ENCODE results near the gene DHX30.
"Not testable (repeated sequence)": the region's sequence is repeated elsewhere in the genome, so short reads cannot be mapped to it uniquely, and the experiment has no call there.

Gene DHX30

GRCh38 chr3:47877719-47878118, 74.8 kb downstream of the DHX30 start:
- Histone ChIP-seq H3K9me3 (ENCODE audit: control insufficient read depth, low read length) (no peaks in the 10 kb centered on the region), H3K9ac (ENCODE audit: low read length) (no peak overlapping the region), H3K36me3 (ENCODE audit: control insufficient read depth, insufficient read depth, low read length) (no peaks in the 10 kb centered on the region), H3K4me1 (ENCODE audit: control insufficient read depth, insufficient read depth, low read length) (peaks cover 5% of the 10 kb centered on the region), H3K27me3 (ENCODE audit: control insufficient read depth, insufficient read depth, low read length) (no peaks in the 10 kb centered on the region), H3K4me3 (ENCODE audit: low read length) (no peak overlapping the region)

- Histone ChIP-seq H3K4me1 (ENCODE audit: control insufficient read depth, insufficient read depth, low read length) (no peaks in the 10 kb centered on the region), H3K4me3 (ENCODE audit: low read length) (no peak overlapping the region), H3K27me3 (ENCODE audit: control insufficient read depth, insufficient read depth, low read length) (no peaks in the 10 kb centered on the region), H3K9ac (ENCODE audit: low read length) (no peak overlapping the region), H3K9me3 (ENCODE audit: control insufficient read depth, low read length) (no peaks in the 10 kb centered on the region), H3K36me3 (ENCODE audit: control insufficient read depth, insufficient read depth, low read length) (no peaks in the 10 kb centered on the region)
These were observed 79.4 kb downstream of the DHX30 start for GRCh38 chr3:47882338-47882737.

- Histone ChIP-seq H3K9me3 (ENCODE audit: control insufficient read depth, low read length) (no peaks in the 10 kb centered on the region), H3K4me3 (ENCODE audit: low read length) (no peak overlapping the region), H3K9ac (ENCODE audit: low read length) (no peak overlapping the region), H3K36me3 (ENCODE audit: control insufficient read depth, insufficient read depth, low read length) (no peaks in the 10 kb centered on the region), H3K4me1 (ENCODE audit: control insufficient read depth, insufficient read depth, low read length) (no peaks in the 10 kb centered on the region), H3K27me3 (ENCODE audit: control insufficient read depth, insufficient read depth, low read length) (no peaks in the 10 kb centered on the region)
These were observed 81.7 kb downstream of the DHX30 start for GRCh38 chr3:47884603-47885002.

- H3K9ac ChIP-seq (ENCODE audit: low read length): no peak overlapping the region
- no peaks in the 10 kb centered on the region for H3K9me3 ChIP-seq (ENCODE audit: control insufficient read depth, low read length)
- no peaks in the 10 kb centered on the region for H3K36me3 ChIP-seq (ENCODE audit: control insufficient read depth, insufficient read depth, low read length)
- no peaks in the 10 kb centered on the region for H3K4me1 ChIP-seq (ENCODE audit: control insufficient read depth, insufficient read depth, low read length)
- H3K4me3 ChIP-seq (ENCODE audit: low read length): no peak overlapping the region
- H3K27me3 ChIP-seq (ENCODE audit: control insufficient read depth, insufficient read depth, low read length): no peaks in the 10 kb centered on the region
These were observed 82.2 kb downstream of the DHX30 start for GRCh38 chr3:47885168-47885567.

GRCh38 chr3:47887991-47888390, 85.1 kb downstream of the DHX30 start:
- H3K4me1 ChIP-seq (ENCODE audit: control insufficient read depth, insufficient read depth, low read length); H3K36me3 ChIP-seq (ENCODE audit: control insufficient read depth, insufficient read depth, low read length); H3K4me3 ChIP-seq (ENCODE audit: low read length); H3K9me3 ChIP-seq (ENCODE audit: control insufficient read depth, low read length); H3K9ac ChIP-seq (ENCODE audit: low read length); H3K27me3 ChIP-seq (ENCODE audit: control insufficient read depth, insufficient read depth, low read length): not testable (repeated sequence)

GRCh38 chr3:47888986-47889757, 86.2 kb downstream of the DHX30 start:
- Histone ChIP-seq H3K27me3 (ENCODE audit: control insufficient read depth, insufficient read depth, low read length) (no peaks in the 10 kb centered on the region), H3K4me3 (ENCODE audit: low read length) (no peak overlapping the region), H3K4me1 (ENCODE audit: control insufficient read depth, insufficient read depth, low read length) (no peaks in the 10 kb centered on the region), H3K9ac (ENCODE audit: low read length) (no peak overlapping the region), H3K36me3 (ENCODE audit: control insufficient read depth, insufficient read depth, low read length) (peaks cover 8% of the 10 kb centered on the region), H3K9me3 (ENCODE audit: control insufficient read depth, low read length) (no peaks in the 10 kb centered on the region)

- Histone ChIP-seq H3K9me3 (ENCODE audit: control insufficient read depth, low read length) (no peaks in the 10 kb centered on the region), H3K27me3 (ENCODE audit: control insufficient read depth, insufficient read depth, low read length) (no peaks in the 10 kb centered on the region), H3K4me3 (ENCODE audit: low read length) (no peak overlapping the region), H3K9ac (ENCODE audit: low read length) (no peak overlapping the region), H3K36me3 (ENCODE audit: control insufficient read depth, insufficient read depth, low read length) (peaks cover 8% of the 10 kb centered on the region), H3K4me1 (ENCODE audit: control insufficient read depth, insufficient read depth, low read length) (no peaks in the 10 kb centered on the region)
These were observed 87.3 kb downstream of the DHX30 start for GRCh38 chr3:47890126-47890827.

- H3K4me1 ChIP-seq (ENCODE audit: control insufficient read depth, insufficient read depth, low read length): no peaks in the 10 kb centered on the region
- no peaks in the 10 kb centered on the region for H3K27me3 ChIP-seq (ENCODE audit: control insufficient read depth, insufficient read depth, low read length)
These were observed 88.1 kb downstream of the DHX30 start for GRCh38 chr3:47890828-47891612.

GRCh38 chr3:47891613-47892005, 88.7 kb downstream of the DHX30 start:
- no peak overlapping the region for H3K9ac ChIP-seq (ENCODE audit: low read length)

More at GRCh38 chr3:47890828-47891612, 88.1 kb downstream of the DHX30 start:
- H3K4me3 ChIP-seq (ENCODE audit: low read length): no peak overlapping the region
- H3K9ac ChIP-seq (ENCODE audit: low read length): no peak overlapping the region
- H3K36me3 ChIP-seq (ENCODE audit: control insufficient read depth, insufficient read depth, low read length): peaks cover 8% of the 10 kb centered on the region
- H3K9me3 ChIP-seq (ENCODE audit: control insufficient read depth, low read length): no peaks in the 10 kb centered on the region

GRCh38 chr3:47892286-47893040, 89.5 kb downstream of the DHX30 start:
- Histone ChIP-seq H3K27me3 (ENCODE audit: control insufficient read depth, insufficient read depth, low read length) (no peaks in the 10 kb centered on the region), H3K4me1 (ENCODE audit: control insufficient read depth, insufficient read depth, low read length) (no peaks in the 10 kb centered on the region), H3K4me3 (ENCODE audit: low read length) (no peak overlapping the region), H3K9ac (ENCODE audit: low read length) (no peak overlapping the region), H3K36me3 (ENCODE audit: control insufficient read depth, insufficient read depth, low read length) (peaks cover 8% of the 10 kb centered on the region), H3K9me3 (ENCODE audit: control insufficient read depth, low read length) (no peaks in the 10 kb centered on the region)

More at GRCh38 chr3:47891613-47892005, 88.7 kb downstream of the DHX30 start:
- H3K4me3 ChIP-seq (ENCODE audit: low read length): no peak overlapping the region
- H3K9me3 ChIP-seq (ENCODE audit: control insufficient read depth, low read length): no peaks in the 10 kb centered on the region
- H3K4me1 ChIP-seq (ENCODE audit: control insufficient read depth, insufficient read depth, low read length): no peaks in the 10 kb centered on the region
- no peaks in the 10 kb centered on the region for H3K27me3 ChIP-seq (ENCODE audit: control insufficient read depth, insufficient read depth, low read length)
- peaks cover 8% of the 10 kb centered on the region for H3K36me3 ChIP-seq (ENCODE audit: control insufficient read depth, insufficient read depth, low read length)

GRCh38 chr3:47895241-47895640, 92.3 kb downstream of the DHX30 start:
- Histone ChIP-seq H3K9ac (ENCODE audit: low read length) (no peak overlapping the region), H3K9me3 (ENCODE audit: control insufficient read depth, low read length) (no peaks in the 10 kb centered on the region), H3K4me3 (ENCODE audit: low read length) (no peak overlapping the region), H3K27me3 (ENCODE audit: control insufficient read depth, insufficient read depth, low read length) (no peaks in the 10 kb centered on the region), H3K36me3 (ENCODE audit: control insufficient read depth, insufficient read depth, low read length) (peaks cover 8% of the 10 kb centered on the region), H3K4me1 (ENCODE audit: control insufficient read depth, insufficient read depth, low read length) (peaks cover 7% of the 10 kb centered on the region)

All from mucosa of stomach (tissue), 1 donor.